HG02884 (cell line): ENCODE measurements around the gene GABBR1.
A peak's percentile ranks its signal among the peaks of the same experiment; 100 is the strongest.

Experiments
- ATAC-seq: cut with Tn5 transposase; IDR thresholded peaks from one replicate; pipeline ENCODE4 v1.9.1; 2021; ENCODE audit warnings: mild to moderate bottlenecking, moderate library complexity; ENCODE audit not compliant: unreplicated experiment

Gene GABBR1

DNA sequence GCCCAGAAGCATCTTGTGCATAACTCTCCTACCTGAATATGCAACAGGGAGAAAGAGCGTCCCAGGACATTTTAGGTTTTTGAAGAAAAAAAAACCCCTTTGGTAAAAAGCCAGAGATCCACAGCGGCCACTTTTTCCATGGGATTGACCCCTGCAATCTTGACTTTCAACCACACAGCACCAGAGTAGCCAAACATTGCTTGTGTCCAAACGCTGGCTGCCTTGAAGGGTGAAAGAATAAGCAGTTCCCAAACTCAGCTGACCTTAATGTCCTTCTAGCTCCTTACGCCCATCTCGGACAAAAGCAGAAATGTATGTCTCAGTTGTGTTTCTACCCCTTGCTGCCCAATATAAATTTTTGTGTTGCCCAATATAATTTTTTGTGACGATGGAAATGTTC, 22.7 kb upstream of the GABBR1 start:
- no peak for ATAC-seq

- no peak for ATAC-seq
Observed at GRCh38 chr6:29653452-29654038, 20.6 kb upstream of the GABBR1 start.

- no peak for ATAC-seq
Observed at GRCh38 chr6:29652198-29652584, 19.2 kb upstream of the GABBR1 start.

DNA sequence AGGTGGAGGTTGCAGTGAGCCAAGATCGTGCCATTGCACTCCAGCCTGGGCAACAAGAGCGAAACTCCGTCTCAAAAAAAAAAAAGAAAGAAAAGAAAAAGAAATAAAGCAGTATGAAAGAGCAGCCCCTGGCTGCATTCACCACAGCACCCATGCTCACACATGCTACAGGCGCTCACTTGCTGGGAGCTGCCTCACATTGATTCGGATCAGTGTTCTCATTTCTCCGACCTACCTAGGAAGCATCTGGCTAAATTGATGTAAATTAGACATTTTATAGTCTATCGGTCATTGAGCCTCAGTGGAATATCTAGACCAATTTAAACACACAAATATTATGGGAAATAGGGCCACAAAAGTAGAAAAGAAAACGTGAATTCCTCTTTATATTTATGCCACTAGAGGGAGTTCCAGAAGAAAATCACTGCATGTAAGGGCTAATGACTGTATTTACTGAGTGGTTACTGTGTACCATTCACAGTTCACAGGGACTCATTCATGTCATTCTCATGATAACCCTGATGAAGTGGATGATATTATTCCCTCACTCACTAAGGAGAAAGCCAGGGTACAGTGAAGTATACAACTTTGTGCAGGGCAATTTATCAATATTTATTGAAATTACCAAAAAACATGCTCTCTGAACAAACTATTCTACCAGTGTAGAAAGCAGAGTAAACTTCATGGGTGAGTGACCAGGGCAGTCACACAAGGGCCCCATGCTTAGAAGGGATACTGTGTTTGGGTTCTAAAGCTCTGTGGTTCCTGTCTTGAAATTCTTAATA, 18.6 kb upstream of the GABBR1 start:
- no peak for ATAC-seq

GRCh38 chr6:29649701-29650673, 17.0 kb upstream of the GABBR1 start:
- ATAC-seq: peak; percentile 95

DNA sequence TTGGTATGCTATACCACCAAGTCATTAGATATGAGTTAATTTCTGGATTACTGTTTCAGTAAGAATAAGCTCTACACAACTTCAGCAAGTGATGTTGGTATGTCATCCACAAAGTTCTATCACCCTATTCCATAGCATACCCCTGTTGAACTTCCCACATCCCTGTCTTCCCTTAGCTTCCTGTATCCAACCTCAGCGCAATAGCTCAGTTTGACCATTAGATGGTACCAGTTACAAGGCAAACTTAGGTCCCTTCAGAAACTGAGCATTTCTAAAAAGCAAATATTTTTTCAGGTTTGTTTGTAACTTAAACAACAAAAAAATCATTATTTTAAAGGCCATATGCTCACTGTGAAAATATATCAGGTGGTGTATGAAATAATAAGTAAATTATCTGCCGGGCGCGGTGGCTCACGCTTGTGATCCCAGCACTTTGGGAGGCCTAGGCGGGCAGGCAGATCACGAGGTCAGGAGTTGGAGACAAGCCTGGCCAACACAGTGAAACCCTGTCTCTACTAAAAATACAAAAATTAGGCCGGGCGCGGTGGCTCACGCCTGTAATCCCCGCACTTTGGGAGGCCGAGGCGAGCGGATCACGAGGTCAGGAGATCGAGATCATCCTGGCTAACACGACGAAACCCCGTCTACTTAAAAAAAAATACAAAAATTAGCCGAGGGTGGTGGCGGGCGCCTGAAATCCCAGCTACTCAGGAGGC, 15.1 kb upstream of the GABBR1 start:
- ATAC-seq: no peak

- no peak for ATAC-seq
Observed at GRCh38 chr6:29641430-29642148, 8.6 kb upstream of the GABBR1 start.

- ATAC-seq: no peak
Observed at GRCh38 chr6:29637247-29637646, 4.3 kb upstream of the GABBR1 start.

- ATAC-seq: no peak
Observed at GRCh38 chr6:29633534-29633905, 537 bp upstream of the GABBR1 start.

- peak; percentile 33 for ATAC-seq
Observed at GRCh38 chr6:29631860-29632731, 887 bp downstream of the GABBR1 start.

DNA sequence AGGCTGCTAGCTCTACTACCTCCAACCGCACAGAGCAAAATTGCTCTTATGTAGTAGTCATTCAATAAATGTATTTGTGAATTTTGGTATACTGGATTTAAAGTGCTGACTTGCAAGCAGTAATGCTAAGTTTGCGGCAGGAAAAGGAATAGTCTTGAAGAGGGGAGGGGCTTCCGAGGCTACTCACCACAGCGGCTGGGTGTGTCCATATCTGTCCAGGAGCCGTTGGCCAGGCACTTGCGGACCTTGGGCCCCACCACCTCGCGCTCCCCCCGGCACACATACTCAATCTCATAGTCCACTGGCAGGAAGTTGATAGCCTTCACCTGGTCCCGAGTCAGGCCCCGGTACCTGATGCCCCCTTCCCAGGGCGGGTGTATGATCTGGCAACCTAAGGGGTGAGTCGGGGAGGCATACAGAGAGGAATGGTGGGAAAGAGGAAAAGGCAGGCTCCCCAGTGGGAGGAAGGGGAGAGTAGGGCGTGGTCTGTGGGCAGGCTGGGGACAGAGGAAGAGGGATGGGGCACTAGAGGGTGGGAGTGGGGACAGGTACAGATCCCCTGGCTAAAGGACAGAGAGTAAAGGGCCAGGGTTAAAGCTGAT, 1.7 kb downstream of the GABBR1 start:
- no peak for ATAC-seq

DNA sequence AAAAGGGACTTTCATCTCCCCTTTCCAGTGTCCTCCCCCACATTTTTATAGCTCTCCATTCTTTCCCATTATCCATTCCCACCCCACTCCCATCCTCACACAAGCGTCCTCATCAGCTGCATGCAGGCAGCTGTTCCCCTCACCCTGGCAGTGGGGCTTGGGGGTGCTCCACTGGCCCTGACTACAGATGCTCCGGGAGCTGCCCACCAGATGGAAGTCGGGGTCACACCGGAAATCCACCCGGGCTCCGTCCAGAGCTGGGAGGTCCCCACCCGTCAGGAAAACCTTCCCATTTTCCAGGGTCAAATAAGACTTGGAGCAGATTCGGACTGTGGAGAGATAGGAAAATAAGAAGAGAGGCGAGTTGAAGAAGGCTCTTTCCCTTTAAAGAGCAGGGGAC, 2.7 kb downstream of the GABBR1 start:
- ATAC-seq: no peak

DNA sequence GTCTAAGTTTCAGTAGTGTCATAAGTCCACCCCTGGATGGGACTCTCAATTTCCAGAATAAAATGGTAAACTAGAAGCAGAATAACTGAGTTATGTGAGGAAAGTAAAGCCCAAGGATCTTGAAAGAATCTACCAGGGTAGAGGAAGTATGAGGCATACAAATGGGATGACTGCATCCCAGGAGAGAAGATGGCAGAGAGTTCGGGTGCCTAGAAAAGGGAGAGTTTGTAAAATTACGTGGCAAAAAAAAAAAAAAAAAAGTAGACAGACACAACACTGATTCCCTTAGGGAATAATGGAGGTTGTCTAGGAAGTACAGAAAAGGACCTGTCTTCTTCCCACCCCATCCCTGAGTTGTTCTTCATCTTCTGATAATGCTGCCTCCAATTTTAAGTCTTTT, 3.4 kb downstream of the GABBR1 start:
- ATAC-seq: no peak

- no peak for ATAC-seq
Observed at GRCh38 chr6:29628419-29629281, 4.3 kb downstream of the GABBR1 start.

- ATAC-seq: no peak
Observed at GRCh38 chr6:29627755-29628418, 5.1 kb downstream of the GABBR1 start.

- no peak for ATAC-seq
Observed at GRCh38 chr6:29626948-29627754, 5.8 kb downstream of the GABBR1 start.
